Measurements from ENCODE around the gene PLCH1.

GRCh38 chr3:155704771-155705559 lies 39.9 kb downstream of the PLCH1 start:
- TF ChIP-seq, protein P1, sequence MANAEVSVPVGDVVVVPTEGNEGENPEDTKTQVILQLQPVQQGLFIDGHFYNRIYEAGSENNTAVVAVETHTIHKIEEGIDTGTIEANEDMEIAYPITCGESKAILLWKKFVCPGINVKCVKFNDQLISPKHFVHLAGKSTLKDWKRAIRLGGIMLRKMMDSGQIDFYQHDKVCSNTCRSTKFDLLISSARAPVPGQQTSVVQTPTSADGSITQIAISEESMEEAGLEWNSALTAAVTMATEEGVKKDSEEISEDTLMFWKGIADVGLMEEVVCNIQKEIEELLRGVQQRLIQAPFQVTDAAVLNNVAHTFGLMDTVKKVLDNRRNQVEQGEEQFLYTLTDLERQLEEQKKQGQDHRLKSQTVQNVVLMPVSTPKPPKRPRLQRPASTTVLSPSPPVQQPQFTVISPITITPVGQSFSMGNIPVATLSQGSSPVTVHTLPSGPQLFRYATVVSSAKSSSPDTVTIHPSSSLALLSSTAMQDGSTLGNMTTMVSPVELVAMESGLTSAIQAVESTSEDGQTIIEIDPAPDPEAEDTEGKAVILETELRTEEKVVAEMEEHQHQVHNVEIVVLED (CRISPR knock-in tag; IDR thresholded peaks at IDR 0.05): no peak
- TF ChIP-seq TCF3 (CRISPR knock-in tag; IDR thresholded peaks at IDR 0.05) (no peak), RBBP5 (IDR thresholded peaks at IDR 0.05; ENCODE audit: borderline replicate concordance, insufficient read depth, low read length, poor library complexity, severe bottlenecking) (no peak), FOS (IDR thresholded peaks at IDR 0.05; ENCODE audit: extremely low read depth, insufficient read length) (no peak), ZEB2 (IDR thresholded peaks at IDR 0.05) (no peak), USF1 (CRISPR knock-in tag; IDR thresholded peaks at IDR 0.05) (no peak), POLR2G (IDR thresholded peaks at IDR 0.05; ENCODE audit: low read depth, low read length) (no peak), ZZZ3 (IDR thresholded peaks at IDR 0.05) (no peak), DMBX1 (CRISPR knock-in tag; IDR thresholded peaks at IDR 0.05; ENCODE audit: borderline replicate concordance) (no peak), KAT8 (IDR thresholded peaks at IDR 0.05; ENCODE audit: low read depth) (no peak), ZNF143 (CRISPR knock-in tag; IDR thresholded peaks at IDR 0.05) (no peak), NBN (IDR thresholded peaks at IDR 0.05; ENCODE audit: low read depth) (no peak), GTF2F1 (IDR thresholded peaks at IDR 0.05; ENCODE audit: low read depth, low read length) (no peak), TEAD1 (CRISPR knock-in tag; IDR thresholded peaks at IDR 0.05) (no peak)

All from K562 (cell line).